T47D (cell line): ENCODE data around the gene BMPR1B.

ENCODE experiments used
- DNase-seq, 2 experiments: peaks; one replicate each; pipeline versions ENCODE4 v3.0.0 to v3.0.0-alpha.2; 2011 to 2012; ENCODE audit warnings: low read depth in 1 of 2, low spot score in 1 of 2
- JUND ChIP-seq: IDR thresholded peaks from 2 replicates; pipeline ENCODE4 v1.6.1; 2012; ENCODE audit warnings: low read depth
- in situ Hi-C: cut with HindIII; loops from 2 replicates; pipeline ENCODE4 v1.10.0; 2016; ENCODE audit warnings: low sequenced_read_pairs, low pct_unique_long_range_greater_than_20kb

Gene BMPR1B

DNA sequence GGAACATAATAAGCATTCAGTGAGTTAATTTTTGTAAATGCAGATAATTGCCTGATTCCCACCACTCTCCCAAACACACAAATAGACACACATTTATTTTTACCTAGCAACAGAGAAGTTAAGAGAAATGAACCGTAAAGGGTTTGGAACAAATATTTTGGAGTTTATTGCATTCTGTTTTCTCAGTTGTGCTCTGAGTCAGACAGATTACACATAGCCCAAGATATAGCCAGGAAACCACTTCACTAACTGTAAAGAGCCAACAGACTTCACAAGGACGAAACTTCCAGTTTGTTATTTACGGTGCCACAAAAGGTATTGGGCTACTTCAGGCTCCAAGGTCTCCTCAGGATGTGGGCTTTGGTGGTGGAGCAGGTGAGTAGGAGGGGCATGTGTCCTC, 217.0 kb downstream of the BMPR1B start:
- DNase-seq, result no peak
- no peak for TF ChIP-seq JUND
- in situ Hi-C loops, result no loop called here

DNA sequence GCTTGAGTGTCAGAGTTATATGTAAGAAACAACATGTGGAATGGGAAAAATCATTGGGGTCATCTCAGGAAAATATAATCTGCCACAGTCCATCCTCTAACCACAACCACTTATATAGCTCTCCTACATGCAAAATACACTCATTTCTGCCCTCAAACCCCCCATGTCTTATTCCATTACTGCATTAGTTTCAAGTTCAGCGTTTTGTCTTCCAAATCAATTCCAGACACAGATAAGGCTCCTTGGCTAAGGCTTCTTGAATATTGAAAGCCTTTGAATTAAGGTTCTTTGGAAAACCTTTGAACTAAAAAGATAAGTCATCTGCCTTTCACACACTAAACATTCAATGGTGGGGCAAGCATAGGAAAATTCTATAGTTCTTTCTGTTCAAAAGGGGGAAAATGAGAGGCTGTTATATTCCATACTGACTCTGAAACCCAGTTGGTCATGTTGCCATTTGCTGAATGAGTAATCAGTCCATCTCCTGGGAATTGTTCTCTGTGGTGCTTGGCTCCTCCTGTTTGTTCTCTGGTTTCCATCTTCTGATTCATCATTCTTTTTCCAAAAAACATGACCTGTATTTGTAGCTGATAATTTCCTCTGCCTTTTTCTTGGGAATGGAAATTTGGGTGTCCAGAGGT, 218.7 kb downstream of the BMPR1B start:
- TF ChIP-seq JUND, result no peak
- in situ Hi-C loops, result no loop called here
- no peak for DNase-seq

DNA sequence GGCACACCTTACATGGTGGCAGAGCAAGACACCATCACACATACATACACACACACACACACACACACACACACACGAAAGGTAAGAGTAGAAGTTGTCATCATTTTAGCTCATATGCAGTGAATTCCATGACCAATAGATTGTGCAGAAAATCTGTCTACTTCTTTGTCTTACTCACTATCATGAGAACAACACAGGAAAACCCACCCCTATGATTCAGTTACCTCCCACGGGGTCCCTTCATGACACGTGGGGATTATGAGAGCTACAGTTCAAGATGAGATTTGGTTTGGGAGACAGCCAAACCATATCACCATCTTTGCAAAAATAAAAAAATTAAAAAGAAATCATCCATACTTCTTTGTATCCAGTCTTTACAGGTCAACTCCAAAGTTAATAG, 221.1 kb downstream of the BMPR1B start:
- DNase-seq, result no peak
- in situ Hi-C loops, result no loop called here

DNA sequence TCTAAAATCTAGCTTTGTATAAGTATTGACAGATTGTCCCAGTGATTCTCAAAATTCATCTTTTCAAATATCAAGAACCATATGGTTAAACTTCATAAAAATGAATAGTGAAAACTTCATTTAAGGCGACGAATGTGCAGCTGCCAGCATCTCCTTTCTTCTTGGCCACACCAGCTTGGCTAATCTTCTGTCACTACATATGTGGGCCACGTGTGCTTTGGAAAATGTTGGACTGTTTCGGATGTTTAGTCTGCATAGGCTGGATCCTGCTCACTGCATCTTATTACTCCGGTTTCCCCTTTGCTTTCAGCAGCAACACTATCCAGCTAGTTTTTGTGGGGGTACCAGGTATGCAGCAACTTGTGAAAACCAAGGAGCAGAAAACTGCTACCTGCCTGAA, 221.9 kb downstream of the BMPR1B start:
- DNase-seq, result no peak
- in situ Hi-C loops, result no loop called here
- no peak for TF ChIP-seq JUND

More for the DNA sequence above, 221.1 kb downstream of the BMPR1B start:
- no peak for TF ChIP-seq JUND

DNA sequence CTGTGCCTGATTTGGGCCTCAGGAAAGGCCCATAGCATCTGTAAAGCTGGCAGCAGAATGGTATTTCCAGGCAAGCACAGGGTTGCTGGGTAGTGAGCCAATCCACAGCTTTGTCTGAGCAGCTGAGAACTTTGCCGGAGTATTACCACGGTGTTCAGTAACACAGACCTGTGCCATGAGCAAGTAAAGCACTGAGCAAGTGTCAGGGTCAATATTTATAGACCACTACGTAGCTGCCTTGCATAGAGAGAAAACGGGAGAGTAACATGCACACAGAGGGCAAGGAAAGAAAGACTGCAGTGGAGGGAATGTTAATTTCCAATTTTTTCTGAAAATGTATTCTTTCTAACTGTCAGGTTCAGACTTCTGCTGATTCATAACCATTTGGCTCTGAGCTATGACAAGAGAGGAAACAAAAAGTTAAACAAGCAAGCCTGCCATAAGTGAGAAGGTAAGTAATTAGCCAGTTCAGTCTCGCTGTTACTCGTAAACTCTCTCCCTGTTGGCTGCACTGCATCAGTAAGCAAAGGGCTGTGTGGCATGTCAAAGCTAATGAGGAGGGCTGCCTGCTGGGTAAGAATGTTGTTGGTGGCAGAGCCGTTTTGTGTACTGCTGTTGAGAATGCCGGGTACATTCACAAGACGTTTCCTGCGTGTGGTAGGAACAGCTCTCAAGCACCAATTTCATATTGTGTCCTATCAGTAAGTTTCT, 238.1 kb downstream of the BMPR1B start:
- peak in 1 of 2 experiments; percentile 49 for DNase-seq
- in situ Hi-C loops, result no loop called here
- TF ChIP-seq JUND, result no peak

DNA sequence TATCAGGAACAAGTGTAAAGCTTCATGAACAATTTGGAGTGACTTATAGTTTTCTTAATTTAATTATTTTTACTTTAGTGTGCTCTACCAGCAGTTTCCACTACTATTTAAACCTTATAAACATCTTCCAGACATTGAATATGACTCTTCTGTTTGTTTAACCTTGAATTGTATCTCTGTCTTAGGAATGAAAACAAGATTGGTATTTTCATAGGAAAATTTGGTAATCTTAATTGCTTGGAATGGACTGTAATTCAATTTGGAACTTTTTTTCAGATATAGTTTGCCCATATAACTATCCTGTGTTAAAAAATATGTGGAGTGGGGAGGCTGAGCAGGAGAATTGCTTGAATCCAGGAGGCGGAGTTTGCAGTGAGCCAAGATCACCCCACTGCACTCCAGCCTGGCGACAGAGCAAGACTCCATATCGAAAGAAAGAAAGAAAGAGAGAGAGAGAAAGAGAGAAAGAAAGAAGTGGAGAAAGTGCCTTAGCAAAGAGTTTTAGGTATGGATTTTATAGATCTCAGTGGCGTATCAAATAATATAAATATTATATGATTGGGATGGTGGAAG, 242.4 kb downstream of the BMPR1B start:
- DNase-seq, result no peak
- in situ Hi-C loops, result no loop called here
- no peak for TF ChIP-seq JUND

DNA sequence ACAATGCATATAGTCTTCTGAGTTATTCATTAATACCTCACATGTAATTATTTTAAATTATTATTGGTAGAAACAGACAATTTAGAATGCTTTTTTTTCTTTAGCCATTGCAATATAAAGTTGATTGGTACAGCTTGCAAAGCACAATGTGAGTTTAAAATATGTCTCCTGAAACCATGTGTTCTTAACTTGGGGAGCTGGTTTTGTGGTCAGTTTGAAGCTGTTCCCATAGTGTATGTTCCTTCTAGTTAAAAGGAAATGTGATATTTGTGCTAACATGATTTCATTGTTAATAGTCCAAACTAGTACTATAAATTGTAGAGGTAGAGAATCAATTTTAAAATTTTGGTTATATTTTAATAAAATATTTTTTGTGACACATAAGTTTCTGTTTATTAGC, 247.2 kb downstream of the BMPR1B start:
- no peak for DNase-seq
- no peak for TF ChIP-seq JUND
- in situ Hi-C loops, result no loop called here

DNA sequence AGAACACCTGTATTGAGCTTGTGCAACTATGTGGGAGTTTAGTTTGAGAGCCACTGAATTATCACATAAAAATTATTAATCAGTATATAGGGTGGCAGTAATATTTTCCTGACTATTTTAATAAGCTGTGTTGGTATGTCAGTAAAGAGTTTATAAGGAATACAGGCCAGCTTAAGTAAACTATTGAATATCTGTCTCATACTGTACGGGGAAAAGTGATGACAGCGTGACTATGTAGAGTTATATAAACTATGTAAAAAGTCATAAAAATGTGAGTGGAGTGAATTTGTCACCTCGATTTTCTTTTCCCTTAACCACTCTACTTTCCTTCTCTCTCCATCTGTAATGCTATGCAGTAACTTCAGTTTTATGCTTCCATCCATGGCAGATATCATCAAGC, 250.2 kb downstream of the BMPR1B start:
- TF ChIP-seq JUND, result no peak
- no peak for DNase-seq
- in situ Hi-C loops, result no loop called here

DNA sequence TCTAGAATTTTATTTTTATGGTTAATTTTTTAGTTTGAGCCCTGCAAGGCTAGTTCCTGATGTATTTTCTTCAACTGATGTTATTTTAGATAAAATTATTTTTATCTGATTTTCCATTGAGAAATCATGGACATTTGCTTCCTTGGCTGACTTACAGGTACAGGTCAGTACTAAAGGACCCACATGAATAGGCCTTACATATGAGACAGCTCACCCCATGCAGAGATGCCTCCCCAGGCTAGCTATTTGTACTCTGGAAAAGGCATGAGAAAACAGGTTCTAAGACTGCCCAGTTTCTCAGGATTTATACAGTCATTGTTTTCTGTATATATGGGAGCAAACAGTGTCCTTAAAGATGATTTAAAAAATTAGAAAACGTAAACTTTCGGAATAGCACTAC, 255.5 kb downstream of the BMPR1B start:
- no peak for TF ChIP-seq JUND
- in situ Hi-C loops, result no loop called here
- no peak for DNase-seq

DNA sequence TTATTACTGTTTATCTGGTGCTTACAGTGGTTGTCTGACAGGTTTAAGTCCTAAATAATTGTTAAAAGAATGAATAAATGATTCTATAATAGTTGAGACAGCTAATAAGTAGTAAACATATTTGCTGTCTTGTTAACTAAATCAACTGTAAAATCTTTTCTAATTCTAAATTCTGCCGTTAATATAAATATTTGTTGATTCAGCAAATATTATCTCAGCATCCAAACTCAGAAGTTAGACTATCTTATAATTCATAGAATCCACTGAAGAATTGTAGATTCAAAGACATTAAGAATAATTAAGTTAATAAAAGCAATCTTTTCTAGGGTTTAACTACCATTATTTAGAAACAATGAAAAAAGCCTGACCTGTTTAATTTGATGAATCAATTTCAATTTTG, 256.3 kb downstream of the BMPR1B start:
- TF ChIP-seq JUND, result no peak
- in situ Hi-C loops, result no loop called here
- no peak for DNase-seq

DNA sequence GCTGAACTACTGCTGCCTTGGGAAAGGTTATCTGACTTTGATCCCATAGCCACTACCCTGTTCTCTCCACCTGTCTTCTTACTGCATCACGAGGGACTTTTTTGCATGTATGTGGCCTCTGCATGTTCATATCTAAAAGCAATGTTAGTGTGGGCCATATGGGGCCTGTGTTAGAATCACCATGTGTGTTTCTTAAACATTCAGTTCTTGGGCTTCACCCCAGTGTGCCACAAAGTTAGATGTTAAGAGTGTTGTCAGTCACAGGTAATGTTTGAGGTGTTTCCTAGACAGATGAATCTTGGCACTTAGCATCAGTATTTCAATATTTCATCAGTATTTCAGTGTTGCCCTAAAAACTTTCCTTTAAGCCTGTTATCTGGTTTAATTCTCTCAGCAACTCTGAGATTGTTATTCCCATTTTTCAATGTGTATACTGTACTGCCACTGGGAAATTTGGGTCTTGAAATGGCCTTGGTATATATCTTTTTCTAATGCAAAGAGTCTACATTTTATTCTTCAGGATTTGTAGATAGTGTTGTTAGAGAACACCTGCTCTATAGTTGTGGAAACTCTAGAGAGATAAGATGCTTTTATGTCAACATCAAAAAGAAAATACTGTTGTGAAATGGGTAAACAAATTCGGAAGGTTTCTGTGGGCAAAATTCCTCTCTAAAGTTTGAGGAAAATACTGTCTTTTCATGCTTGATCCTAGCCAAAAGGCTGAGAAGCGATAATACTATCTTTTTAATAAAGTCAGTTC, 259.7 kb downstream of the BMPR1B start:
- in situ Hi-C loops, result no loop called here
- no peak for TF ChIP-seq JUND

DNA sequence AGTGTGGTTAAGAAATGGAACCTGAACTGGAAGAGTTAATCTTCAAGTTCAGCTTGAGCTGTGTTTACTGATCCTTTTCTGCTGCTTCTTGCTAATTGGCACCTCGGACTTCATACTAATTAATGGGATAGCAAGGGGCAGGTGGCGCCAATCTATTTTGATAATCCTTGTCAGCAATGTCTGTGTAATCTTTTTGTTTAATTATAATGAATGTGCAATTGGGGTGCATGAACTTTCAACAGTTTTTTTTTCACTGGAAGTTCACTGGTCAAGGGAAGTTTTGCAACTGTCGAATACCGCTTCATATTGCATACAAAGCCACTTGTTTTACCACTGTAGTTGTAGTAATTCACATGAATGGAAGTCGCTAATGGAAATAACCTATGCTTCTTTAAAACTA, 261.0 kb downstream of the BMPR1B start:
- in situ Hi-C loops, result no loop called here
- no peak for DNase-seq
- TF ChIP-seq JUND, result no peak

More for the DNA sequence above, 259.7 kb downstream of the BMPR1B start:
- DNase-seq, result no peak

DNA sequence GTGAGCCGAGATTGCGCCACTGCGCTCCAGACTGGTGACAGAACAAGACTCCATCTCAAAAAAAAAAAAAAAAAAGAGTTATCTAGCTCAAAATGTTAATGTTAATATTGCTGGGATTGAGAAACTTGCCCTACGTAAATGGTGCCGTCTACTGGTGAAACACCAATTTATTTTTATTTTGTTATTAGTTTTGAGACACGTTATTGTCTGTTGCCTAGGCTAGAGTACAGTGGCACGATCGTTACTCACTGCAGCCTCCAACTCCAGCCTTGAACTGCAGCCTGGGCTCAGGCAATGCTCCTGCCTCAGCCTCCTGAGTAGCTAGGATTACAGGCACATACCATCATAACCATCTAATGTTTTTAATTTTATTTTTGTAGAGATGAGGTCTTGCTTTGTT, 262.8 kb downstream of the BMPR1B start:
- no peak for DNase-seq
- in situ Hi-C loops, result no loop called here
- TF ChIP-seq JUND, result no peak
